Small intestine (tissue), 4 donors: ENCODE results near the gene PCDHB2. TPM values are rescaled to one million over a fixed set of nuclear protein-coding genes. Genes with fewer than 3 reads are reported as not detected.

ENCODE experiments used
- polyA plus RNA-seq, 4 donors: library from polyadenylated mRNA; stranded (reverse) in 3 of 4; unstranded in 1 of 4; fragments of 200-250 nt in 3 of 4; fragments of 120-200 nt in 1 of 4; gene quantifications; one replicate each; pipeline versions ENCODE4 v1.2.1 to v1.2.3, GENCODE V29; 2013
- donor health status: healthy with polysubstance abuse.
- donor health status: Bipolar disorder and iron deficiency.
- donor health status: healthy.

The PCDHB2 gene
- polyA plus RNA-seq, 4 donors: 0.27 to 0.98 (median 0.72) TPM; not detected in 1

Other genes starting within 250 kb of the PCDHB2 start
- gene PCDHA9, start 246.2 kb upstream of the PCDHB2 start, polyA plus RNA-seq: under 1 TPM in 2 of 4 donors, not detected in 2; 0.01 to 0.06 TPM
- under 1 TPM in 2 of 4 donors, not detected in 2; 0.04 to 0.13 TPM for gene PCDHA10, start 238.7 kb upstream of the PCDHB2 start, polyA plus RNA-seq
- under 1 TPM in 2 of 4 donors, not detected in 2; 0.09 to 0.21 TPM for gene PCDHA11, start 225.7 kb upstream of the PCDHB2 start, polyA plus RNA-seq
- under 1 TPM in 2 of 4 donors, not detected in 2; 0.01 to 0.03 TPM for gene PCDHA12, start 219.3 kb upstream of the PCDHB2 start, polyA plus RNA-seq
- gene PCDHA13, start 212.5 kb upstream of the PCDHB2 start, polyA plus RNA-seq: under 1 TPM in 2 of 4 donors, not detected in 2; 0.03 to 0.06 TPM
- under 1 TPM in 2 of 4 donors, not detected in 2; 0.10 to 0.27 TPM for gene PCDHAC1, start 168.3 kb upstream of the PCDHB2 start, polyA plus RNA-seq
- under 1 TPM in 2 of 4 donors, not detected in 2; 0.22 to 0.72 TPM for gene PCDHAC2, start 128.1 kb upstream of the PCDHB2 start, polyA plus RNA-seq
- gene PCDHB1, start 43.2 kb upstream of the PCDHB2 start, polyA plus RNA-seq: under 1 TPM in 2 of 4 donors, not detected in 2; 0.03 to 0.04 TPM
- gene PCDHB3, start 5.9 kb downstream of the PCDHB2 start, polyA plus RNA-seq: under 1 TPM in 2 of 4 donors, not detected in 2; 0.31 to 0.68 TPM
- gene PCDHB4, start 27.2 kb downstream of the PCDHB2 start, polyA plus RNA-seq: under 1 TPM in 2 of 4 donors, not detected in 2; 0.64 to 0.96 TPM
- under 1 TPM in 2 of 4 donors, not detected in 2; 0.91 to 0.99 TPM for gene PCDHB5, start 40.6 kb downstream of the PCDHB2 start, polyA plus RNA-seq
- gene PCDHB6, start 55.4 kb downstream of the PCDHB2 start, polyA plus RNA-seq: under 1 TPM in 2 of 4 donors, not detected in 2; 0.13 to 0.52 TPM
- gene PCDHB7, start 78.0 kb downstream of the PCDHB2 start, polyA plus RNA-seq: 1 to 10 TPM in 1 of 4 donors, under 1 TPM in 2, not detected in 1; 0.27 to 1.1 (median 0.36) TPM
- gene PCDHB8, start 83.2 kb downstream of the PCDHB2 start, polyA plus RNA-seq: under 1 TPM in 2 of 4 donors, not detected in 2; 0.18 to 0.49 TPM
- under 1 TPM in 2 of 4 donors, not detected in 2; 0.37 to 0.65 TPM for gene PCDHB16, start 87.8 kb downstream of the PCDHB2 start, polyA plus RNA-seq
- under 1 TPM in 2 of 4 donors, not detected in 2; 0.34 to 0.44 TPM for gene PCDHB9, start 92.5 kb downstream of the PCDHB2 start, polyA plus RNA-seq
- gene PCDHB10, start 97.7 kb downstream of the PCDHB2 start, polyA plus RNA-seq: 1 to 10 TPM in 2 of 4 donors, not detected in 2; 1.1 to 1.3 TPM
- under 1 TPM in 2 of 4 donors, not detected in 2; 0.27 to 0.65 TPM for gene PCDHB11, start 105.0 kb downstream of the PCDHB2 start, polyA plus RNA-seq
- gene PCDHB12, start 114.1 kb downstream of the PCDHB2 start, polyA plus RNA-seq: under 1 TPM in 2 of 4 donors, not detected in 2; 0.46 to 0.71 TPM
- gene PCDHB13, start 119.3 kb downstream of the PCDHB2 start, polyA plus RNA-seq: under 1 TPM in 2 of 4 donors, not detected in 2; 0.49 to 0.71 TPM
- 1 to 10 TPM in 1 of 4 donors, under 1 TPM in 1, not detected in 2; 0.81 to 1.5 TPM for gene PCDHB14, start 128.7 kb downstream of the PCDHB2 start, polyA plus RNA-seq
- gene PCDHB15, start 150.8 kb downstream of the PCDHB2 start, polyA plus RNA-seq: 1 to 10 TPM in 2 of 4 donors, under 1 TPM in 2; 0.22 to 1.7 (median 0.65) TPM
- gene SLC25A2, start 209.4 kb downstream of the PCDHB2 start, polyA plus RNA-seq: under 1 TPM in 3 of 4 donors, not detected in 1; 0.12 to 0.45 (median 0.15) TPM
- gene TAF7, start 226.2 kb downstream of the PCDHB2 start, polyA plus RNA-seq: 10 to 100 TPM; 58.8 to 91.9 (median 66.1) TPM
- gene PCDHGA1, start 235.9 kb downstream of the PCDHB2 start, polyA plus RNA-seq: under 1 TPM in 3 of 4 donors, not detected in 1; 0.10 to 0.27 (median 0.13) TPM
- under 1 TPM in 3 of 4 donors, not detected in 1; 0.27 to 0.81 (median 0.64) TPM for gene PCDHGA2, start 244.1 kb downstream of the PCDHB2 start, polyA plus RNA-seq
- gene PCDHGA3, start 249.2 kb downstream of the PCDHB2 start, polyA plus RNA-seq: under 1 TPM in 2 of 4 donors, not detected in 2; 0.24 to 0.49 TPM